K562 (cell line): ENCODE results near the gene RIN3. TPM values are rescaled to one million over a fixed set of nuclear protein-coding genes. Genes with fewer than 3 reads are reported as not detected.

Experiments used
- CREB3L1 ChIP-seq: fragments of 450-650 bp; IDR thresholded peaks from 2 replicates; pipeline ENCODE4 v1.6.1; 2014; ENCODE audit warnings: low read depth, mild to moderate bottlenecking, moderate library complexity, borderline replicate concordance
- ESRRA ChIP-seq: fragments of 450-650 bp; IDR thresholded peaks from 2 replicates; pipeline ENCODE4 v1.6.1; 2014; ENCODE audit warnings: low read depth, mild to moderate bottlenecking, moderate library complexity, borderline replicate concordance
- NFIX ChIP-seq: fragments of 250-450 bp; sonication (Bioruptor Pico); IDR thresholded peaks from 2 replicates; pipeline ENCODE4 v1.4.0; 2020; ENCODE audit warnings: low read depth, mild to moderate bottlenecking, moderate library complexity
- RFX5 ChIP-seq: IDR thresholded peaks from 2 replicates; pipeline ENCODE4 v1.6.1; 2011; ENCODE audit warnings: low read depth, mild to moderate bottlenecking, improper control_type of control experiment, low read length
- SMAD2 ChIP-seq: fragments of 150-350 bp; IDR thresholded peaks from 2 replicates; pipeline ENCODE4 v1.6.1; 2014; ENCODE audit warnings: low read depth, mild to moderate bottlenecking, low read length
- SP2 ChIP-seq: IDR thresholded peaks from 2 replicates; pipeline ENCODE4 v1.6.1; 2011; ENCODE audit warnings: mild to moderate bottlenecking, low read depth, low read length, moderate library complexity; ENCODE audit not compliant: poor library complexity, severe bottlenecking; ENCODE audit errors: extremely low read depth
- TRIM24 ChIP-seq, 2 experiments: fragments of 450-650 bp; IDR thresholded peaks; 2 replicates each; pipeline ENCODE4 v1.6.1; 2016
- polyA plus RNA-seq, 8 experiments: library from polyadenylated mRNA; depleted of rRNA in 4 of 8; stranded (reverse) in 5 of 8; unstranded in 3 of 8; fragments of >200 nt; fragmentation: Nextera tagmentation in 2 of 8; fragmentation: Illumina TruSeq in 1 of 8; extraction: Ambion mirVana in 2 of 8; extraction: Trizol in 1 of 8; gene quantifications; 2 replicates each; pipeline versions ENCODE4 v1.2.1 to v1.2.3, GENCODE V29; 2011 to 2014; ENCODE audit warnings: inconsistent platforms in 1 of 8, missing spikeins in 1 of 8
- total RNA-seq, 7 experiments: library from RNA; depleted of rRNA in 6 of 7; stranded (reverse); fragments of >200 nt in 6 of 7; fragmentation: Illumina TruSeq in 2 of 7; extraction: Trizol in 2 of 7; gene quantifications; 2 replicates each; pipeline versions ENCODE4 v1.2.1 to v1.2.3, GENCODE V29; 2011 to 2021; ENCODE audit warnings: low replicate concordance in 1 of 7
- TF ChIP-seq, protein P1 (sequence below): fragments of 450-650 bp; IDR thresholded peaks from 2 replicates; pipeline ENCODE4 v1.7.0; 2016; ENCODE audit warnings: borderline replicate concordance
- TF ChIP-seq, protein P2 (sequence below): sonication (generic); formaldehyde crosslinking; IDR thresholded peaks from 2 replicates; pipeline ENCODE4 v1.8.0; 2022; ENCODE audit warnings: missing genetic modification reagents, mild to moderate bottlenecking, borderline replicate concordance

RIN3 gene
- total and polyA plus RNA-seq, 9 of the 15 experiments (the other 6 are each of a cell fraction or from before 2014, with no cell fraction given), result 0.01 to 0.49 (median 0.08) TPM; not detected in 5

DNA sequence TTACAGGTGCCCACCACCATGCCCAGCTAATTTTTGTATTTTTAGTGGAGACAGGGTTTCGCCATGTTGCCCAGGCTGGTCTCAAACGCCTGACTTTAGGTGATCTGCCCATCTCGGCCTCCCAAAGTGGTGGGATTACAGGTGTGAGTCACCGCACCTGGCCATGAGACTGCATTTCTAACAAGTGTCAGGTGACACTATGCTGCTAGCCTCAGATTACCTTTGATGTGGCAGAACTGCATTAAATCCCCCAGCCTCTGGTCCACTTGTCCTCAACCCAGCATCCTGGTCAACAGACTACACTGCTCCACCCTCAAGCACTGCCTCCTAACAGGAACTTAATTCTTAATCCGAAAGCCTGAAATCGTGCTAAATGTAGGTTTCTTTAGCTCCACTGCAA is 221.8 kb downstream of the RIN3 start (continued):
- TF ChIP-seq, protein P1, sequence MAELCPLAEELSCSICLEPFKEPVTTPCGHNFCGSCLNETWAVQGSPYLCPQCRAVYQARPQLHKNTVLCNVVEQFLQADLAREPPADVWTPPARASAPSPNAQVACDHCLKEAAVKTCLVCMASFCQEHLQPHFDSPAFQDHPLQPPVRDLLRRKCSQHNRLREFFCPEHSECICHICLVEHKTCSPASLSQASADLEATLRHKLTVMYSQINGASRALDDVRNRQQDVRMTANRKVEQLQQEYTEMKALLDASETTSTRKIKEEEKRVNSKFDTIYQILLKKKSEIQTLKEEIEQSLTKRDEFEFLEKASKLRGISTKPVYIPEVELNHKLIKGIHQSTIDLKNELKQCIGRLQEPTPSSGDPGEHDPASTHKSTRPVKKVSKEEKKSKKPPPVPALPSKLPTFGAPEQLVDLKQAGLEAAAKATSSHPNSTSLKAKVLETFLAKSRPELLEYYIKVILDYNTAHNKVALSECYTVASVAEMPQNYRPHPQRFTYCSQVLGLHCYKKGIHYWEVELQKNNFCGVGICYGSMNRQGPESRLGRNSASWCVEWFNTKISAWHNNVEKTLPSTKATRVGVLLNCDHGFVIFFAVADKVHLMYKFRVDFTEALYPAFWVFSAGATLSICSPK, result no peak
- TF ChIP-seq ESRRA (no peak), NFIX (CRISPR knock-in tag) (no peak), RFX5 (no peak), SP2 (no peak), TRIM24 (IDR thresholded peaks at IDR 0.05) (no peak), CREB3L1 (no peak), SMAD2 (no peak)
- TF ChIP-seq, protein P2, sequence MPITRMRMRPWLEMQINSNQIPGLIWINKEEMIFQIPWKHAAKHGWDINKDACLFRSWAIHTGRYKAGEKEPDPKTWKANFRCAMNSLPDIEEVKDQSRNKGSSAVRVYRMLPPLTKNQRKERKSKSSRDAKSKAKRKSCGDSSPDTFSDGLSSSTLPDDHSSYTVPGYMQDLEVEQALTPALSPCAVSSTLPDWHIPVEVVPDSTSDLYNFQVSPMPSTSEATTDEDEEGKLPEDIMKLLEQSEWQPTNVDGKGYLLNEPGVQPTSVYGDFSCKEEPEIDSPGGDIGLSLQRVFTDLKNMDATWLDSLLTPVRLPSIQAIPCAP, result no peak
